GM12878 (cell line): ENCODE data around the gene UMPS. TPM values are rescaled to one million over a fixed set of nuclear protein-coding genes. Genes with fewer than 3 reads are reported as not detected.
A peak's percentile ranks its signal among the peaks of the same experiment; 100 is the strongest.

ENCODE experiments used
- ATAC-seq: fragments of 200-7000 bp; cut with Tn5 transposase; 3 replicates; pipeline ENCODE4 v1.9.1; 2020; ENCODE audit warnings: mild to moderate bottlenecking, moderate library complexity
- BruUV-seq: library from RNA; stranded (reverse); fragments of 400-500 nt; replicated peaks from 2 replicates; lab custom pipeline; 2021; lab: Mats Ljungman, UMichigan
- CTCF ChIA-PET: fragments of 300-600 bp; sonication (Branson Sonifier 250); formaldehyde crosslinking; extraction: SDS; loops from one replicate; lab custom pipeline; 2021; ENCODE audit warnings: inconsistent platforms; lab: Yijun Ruan, JAX
- POLR2A ChIA-PET: fragments of 350-600 bp; formaldehyde crosslinking; extraction: SDS; loops from one replicate; lab custom pipeline; 2021; ENCODE audit warnings: inconsistent platforms; lab: Charles Lee
- RAD21 ChIA-PET: fragments of 300-600 bp; sonication (Branson Sonifier 250); formaldehyde crosslinking; loops from one replicate; lab custom pipeline; 2023; ENCODE audit warnings: antibody characterized with exemption; ENCODE audit not compliant: unreplicated experiment; lab: Charles Lee
- SMC1A ChIA-PET: fragments of 300-600 bp; sonication (Branson Sonifier 250); formaldehyde crosslinking; loops from one replicate; lab custom pipeline; 2023; ENCODE audit not compliant: unreplicated experiment, uncharacterized antibody; lab: Charles Lee
- DNase-seq: peaks from one replicate; pipeline ENCODE4 v3.0.0-alpha.2; 2011; ENCODE audit warnings: low read depth, low spot score
- FAIRE-seq: peaks from 3 replicates; lab custom pipeline; 2011; peaks lifted over from hg19 to GRCh38; lab: Jason Lieb, UNC
- H2AFZ ChIP-seq: 2 replicates; pipeline ENCODE4 v1.6.0; 2011; ENCODE audit warnings: low read depth, low read length, control low read depth; ENCODE audit not compliant: control insufficient read depth
- H3K27ac ChIP-seq: 2 replicates; pipeline ENCODE4 v1.5.1; 2011; ENCODE audit warnings: control low read depth; ENCODE audit not compliant: control insufficient read depth, insufficient read depth
- H3K27me3 ChIP-seq, 2 experiments: replicated peaks in 1 of 2; 2 replicates each; pipeline versions ENCODE4 v1.6.0 to v1.6.1; 2011; ENCODE audit warnings: low read length in 1 of 2; ENCODE audit not compliant: control insufficient read depth in 2 of 2, insufficient read depth in 2 of 2
- H3K36me3 ChIP-seq, 2 experiments: 2 replicates each; pipeline ENCODE4 v1.5.1; 2011; ENCODE audit warnings: low read length in 1 of 2; ENCODE audit not compliant: control insufficient read depth in 2 of 2, insufficient read depth in 2 of 2
- H3K4me1 ChIP-seq: 2 replicates; pipeline ENCODE4 v1.6.1; 2011; ENCODE audit warnings: mild to moderate bottlenecking, low read length, moderate library complexity, mixed read lengths; ENCODE audit not compliant: control insufficient read depth, insufficient read depth
- H3K4me2 ChIP-seq: 2 replicates; pipeline ENCODE4 v1.6.0; 2011; ENCODE audit warnings: control low read depth; ENCODE audit not compliant: control insufficient read depth, insufficient read depth
- H3K4me3 ChIP-seq: fragments of 200-600 bp; sonication (generic); 2 replicates; pipeline ENCODE4 v1.5.1; 2016
- H3K79me2 ChIP-seq: 2 replicates; pipeline ENCODE4 v1.6.0; 2011; ENCODE audit warnings: low read length; ENCODE audit not compliant: control insufficient read depth, insufficient read depth
- H3K9ac ChIP-seq: 2 replicates; pipeline ENCODE4 v1.8.0; 2011; ENCODE audit warnings: low read length, control low read depth, mixed read lengths; ENCODE audit not compliant: control insufficient read depth, insufficient read depth
- H3K9me3 ChIP-seq: replicated peaks from 3 replicates; pipeline ENCODE4 v1.5.1; 2011; ENCODE audit warnings: mild to moderate bottlenecking, low read length; ENCODE audit not compliant: control insufficient read depth, insufficient read depth
- H4K20me1 ChIP-seq: 2 replicates; pipeline ENCODE4 v1.6.0; 2011; ENCODE audit not compliant: control insufficient read depth, insufficient read depth
- BCL11A ChIP-seq: IDR thresholded peaks from 2 replicates; pipeline ENCODE4 v1.6.1; 2011; ENCODE audit warnings: low read depth, low read length
- CTCF ChIP-seq, 3 experiments: IDR thresholded peaks in 2 of 3; conservative IDR thresholded peaks in 1 of 3; 2 replicates each; pipeline ENCODE4 v1.5.1; 2011; ENCODE audit warnings: low read depth in 3 of 3, low read length in 3 of 3, mild to moderate bottlenecking in 3 of 3, control low read depth in 2 of 3, moderate library complexity in 2 of 3, inconsistent platforms in 1 of 3, mixed read lengths in 1 of 3; ENCODE audit not compliant: control insufficient read depth in 2 of 3, insufficient read depth in 1 of 3; ENCODE audit errors: extremely low read depth in 1 of 3
- CUX1 ChIP-seq: IDR thresholded peaks from 2 replicates; pipeline ENCODE4 v1.6.1; 2012; ENCODE audit warnings: improper control_type of control experiment, low read depth, low read length; ENCODE audit not compliant: insufficient replicate concordance
- MTA2 ChIP-seq: fragments of 450-650 bp; IDR thresholded peaks from 2 replicates; pipeline ENCODE4 v1.6.1; 2016; ENCODE audit warnings: low read depth, mild to moderate bottlenecking, moderate library complexity
- RB1 ChIP-seq: fragments of 450-650 bp; formaldehyde crosslinking; IDR thresholded peaks from 2 replicates; pipeline ENCODE4 v1.6.1; 2017; ENCODE audit warnings: mild to moderate bottlenecking, borderline replicate concordance
- SIX5 ChIP-seq: IDR thresholded peaks from 2 replicates; pipeline ENCODE4 v1.6.1; 2011; ENCODE audit warnings: mild to moderate bottlenecking, low read depth, low read length, moderate library complexity; ENCODE audit not compliant: severe bottlenecking
- SKIL ChIP-seq: fragments of 450-650 bp; IDR thresholded peaks from 2 replicates; pipeline ENCODE4 v1.6.1; 2017; ENCODE audit warnings: mild to moderate bottlenecking, low read depth, inconsistent platforms; ENCODE audit not compliant: poor library complexity, severe bottlenecking
- TCF3 ChIP-seq: IDR thresholded peaks from 2 replicates; pipeline ENCODE4 v1.6.1; 2012; ENCODE audit warnings: low read depth, mild to moderate bottlenecking, low read length, borderline replicate concordance; ENCODE audit not compliant: insufficient read depth
- YY1 ChIP-seq: IDR thresholded peaks from 2 replicates; pipeline ENCODE4 v1.6.1; 2011; ENCODE audit warnings: low read depth, mild to moderate bottlenecking, low read length
- WGBS: methylation state at CpG from one replicate; pipeline ENCODE4 v1.1.6; 2016; ENCODE audit warnings: low lambda C conversion rate; ENCODE audit not compliant: insufficient replicate concordance, insufficient coverage; ENCODE audit errors: missing lambda C conversion rate; 5-methylcytosine and 5-hydroxymethylcytosine counted together
- in situ Hi-C: fragments of 300-500 bp; cut with MboI; formaldehyde crosslinking; loops from 9 replicates; pipeline ENCODE4 v1.14.3; 2018; ENCODE audit warnings: mixed read lengths
- intact Hi-C: fragments of 100-400 bp; cut with micrococcal nuclease; formaldehyde crosslinking; loops from one replicate; pipeline ENCODE4 v1.14.2; 2022; ENCODE audit not compliant: unreplicated experiment
- polyA plus RNA-seq, 11 experiments: library from polyadenylated mRNA; depleted of rRNA in 4 of 11; unstranded in 6 of 11; stranded (reverse) in 5 of 11; fragments of >200 nt; fragmentation: Nextera tagmentation in 4 of 11; fragmentation: Illumina TruSeq in 1 of 11; extraction: Ambion mirVana in 4 of 11; extraction: Trizol in 1 of 11; gene quantifications; 1 replicate in 1 of 11; 2 replicates in 10 of 11; pipeline versions ENCODE4 v1.2.1 to v1.2.3, GENCODE V29; 2011 to 2016; ENCODE audit warnings: inconsistent platforms in 2 of 11, missing spikeins in 2 of 11, low read depth in 1 of 11
- total RNA-seq, 4 experiments: library from RNA; depleted of rRNA in 3 of 4; stranded (reverse); fragments of >200 nt in 3 of 4; fragmentation: Illumina TruSeq in 1 of 4; extraction: Trizol in 1 of 4; gene quantifications; 2 replicates each; pipeline versions ENCODE4 v1.2.1 to v1.2.3, GENCODE V29; 2013 to 2021
- TF ChIP-seq, protein P1 (sequence below): IDR thresholded peaks from 2 replicates; pipeline ENCODE4 v1.6.1; 2012; ENCODE audit warnings: low read depth, low read length, improper control_type of control experiment

UMPS gene
- total and polyA plus RNA-seq, 10 of the 15 experiments (the other 5 are each of a cell fraction or from before 2014, with no cell fraction given): 30.6 to 82.8 (median 49.5) TPM

DNA sequence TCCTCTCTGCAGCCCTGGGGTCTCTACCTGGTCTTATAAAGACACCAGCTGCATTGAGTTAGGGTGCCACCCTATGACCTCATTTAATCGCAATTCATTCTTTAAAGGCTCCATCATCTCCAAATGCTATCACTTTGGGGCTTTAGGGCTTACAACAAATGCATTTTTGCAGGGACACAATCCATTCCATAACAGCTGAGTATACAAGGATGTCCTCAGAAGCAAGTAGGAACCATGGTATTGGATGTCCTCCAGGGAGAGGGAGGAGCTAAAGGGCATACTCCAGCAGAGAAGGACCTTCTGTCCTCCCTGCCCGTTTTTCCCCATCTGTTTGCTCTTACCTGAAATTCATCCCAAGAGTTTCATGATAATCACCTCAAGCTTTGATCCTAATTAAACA lies 30.3 kb downstream of the UMPS start (continued):
- TF ChIP-seq CUX1: no peak
- no peak for TF ChIP-seq MTA2
- no peak for TF ChIP-seq BCL11A
- no peak for TF ChIP-seq SIX5

DNA sequence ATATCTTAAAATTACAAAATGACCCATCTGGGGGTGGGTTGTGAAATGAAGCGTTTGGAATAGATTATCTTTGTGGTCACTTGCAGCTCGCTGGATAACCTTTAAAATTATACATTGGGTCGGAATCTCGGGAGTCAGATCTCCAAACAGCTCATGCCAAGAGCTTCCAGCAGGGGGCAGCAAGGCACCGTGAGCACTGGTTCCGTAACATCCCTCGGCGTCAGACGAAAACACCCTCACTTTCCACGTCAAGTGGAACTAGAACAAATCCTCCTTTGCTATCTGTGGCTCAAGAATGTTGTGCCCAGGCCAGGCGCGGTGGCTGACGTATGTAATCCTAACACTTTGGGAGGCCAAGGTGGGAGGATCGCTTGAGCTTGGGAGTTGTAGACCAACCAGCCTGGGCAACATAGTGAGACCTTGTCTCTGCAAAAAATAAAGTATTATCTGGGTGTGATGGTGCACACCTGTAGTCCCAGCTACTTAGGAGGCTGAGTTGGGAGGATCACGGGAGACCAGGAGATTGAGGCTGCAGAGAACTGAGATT lies 31.1 kb downstream of the UMPS start:
- Histone ChIP-seq H4K20me1 (no peaks in the 10 kb centered on the region), H3K4me2 (peak overlapping the region; percentile 56), H3K9ac (no peak overlapping the region), H2AFZ (peak overlapping the region; percentile 68), H3K27me3 (no peaks in the 10 kb centered on the region; a peak in 2 of 4 replicates), H3K9me3 (no peaks in the 10 kb centered on the region), H3K79me2 (no peaks in the 10 kb centered on the region), H3K4me1 (no peaks in the 10 kb centered on the region), H3K36me3 (no peaks in the 10 kb centered on the region), H3K4me3 (no peak overlapping the region), H3K27ac (no peak overlapping the region)
- ChIA-PET RAD21 (interaction anchor here (0.5 to 7.0 kb wide), 44 partner anchors 9 to 824 kb away, joined by 3 to 174 read pairs (median 4); no protein-coding TSS in a partner anchor), POLR2A (interaction anchor here (0.8 to 1.6 kb wide), 4 partner anchors 140 to 401 kb away, joined by 3 to 4 read pairs (median 3); no protein-coding TSS in a partner anchor), CTCF (interaction anchor here (0.6 to 14.8 kb wide), 59 partner anchors 9 to 824 kb away, joined by 3 to 551 read pairs (median 6); partner anchors contain the start of genes ITGB5 and MUC13), SMC1A (interaction anchor here (0.6 to 10.3 kb wide), 45 partner anchors 9 to 824 kb away, joined by 3 to 242 read pairs (median 5); no protein-coding TSS in a partner anchor)
- FAIRE-seq: peak; percentile 89
- intact Hi-C loops (loop anchor here (1.0 to 5.0 kb wide), 3 partner anchors 140 to 675 kb away; no protein-coding TSS in a partner anchor), in situ Hi-C loops (loop anchor here (5.0 kb wide), 3 partner anchors 141 to 826 kb away; no protein-coding TSS in a partner anchor)
- WGBS: 7% methylated on average over 15 of the region's 15 CpGs
- BruUV-seq: no TSS peak
- peak; percentile 91 for ATAC-seq
- peak; percentile 49 for DNase-seq
- TF ChIP-seq, protein P1, sequence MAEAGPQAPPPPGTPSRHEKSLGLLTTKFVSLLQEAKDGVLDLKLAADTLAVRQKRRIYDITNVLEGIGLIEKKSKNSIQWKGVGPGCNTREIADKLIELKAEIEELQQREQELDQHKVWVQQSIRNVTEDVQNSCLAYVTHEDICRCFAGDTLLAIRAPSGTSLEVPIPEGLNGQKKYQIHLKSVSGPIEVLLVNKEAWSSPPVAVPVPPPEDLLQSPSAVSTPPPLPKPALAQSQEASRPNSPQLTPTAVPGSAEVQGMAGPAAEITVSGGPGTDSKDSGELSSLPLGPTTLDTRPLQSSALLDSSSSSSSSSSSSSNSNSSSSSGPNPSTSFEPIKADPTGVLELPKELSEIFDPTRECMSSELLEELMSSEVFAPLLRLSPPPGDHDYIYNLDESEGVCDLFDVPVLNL: no peak
- peak; percentile 65; the same call in 1 of the 2 replicates for TF ChIP-seq YY1
- TF ChIP-seq CTCF (IDR thresholded peaks at IDR 0.05 in 2 of 3, conservative IDR thresholded peaks at IDR 0.05 in 1 of 3; ENCODE audit: control insufficient read depth in 2 of 3, extremely low read depth in 1 of 3, insufficient read depth in 1 of 3, low read depth in 3 of 3, low read length in 3 of 3): peak; percentile 94 to 96 (median 94)
- peak; percentile 45; the same call in 1 of the 2 replicates for TF ChIP-seq RB1
- TF ChIP-seq TCF3: no peak
- TF ChIP-seq SKIL: no peak
